ENCODE measurements around the gene PRKCI.

The PRKCI gene

DNA sequence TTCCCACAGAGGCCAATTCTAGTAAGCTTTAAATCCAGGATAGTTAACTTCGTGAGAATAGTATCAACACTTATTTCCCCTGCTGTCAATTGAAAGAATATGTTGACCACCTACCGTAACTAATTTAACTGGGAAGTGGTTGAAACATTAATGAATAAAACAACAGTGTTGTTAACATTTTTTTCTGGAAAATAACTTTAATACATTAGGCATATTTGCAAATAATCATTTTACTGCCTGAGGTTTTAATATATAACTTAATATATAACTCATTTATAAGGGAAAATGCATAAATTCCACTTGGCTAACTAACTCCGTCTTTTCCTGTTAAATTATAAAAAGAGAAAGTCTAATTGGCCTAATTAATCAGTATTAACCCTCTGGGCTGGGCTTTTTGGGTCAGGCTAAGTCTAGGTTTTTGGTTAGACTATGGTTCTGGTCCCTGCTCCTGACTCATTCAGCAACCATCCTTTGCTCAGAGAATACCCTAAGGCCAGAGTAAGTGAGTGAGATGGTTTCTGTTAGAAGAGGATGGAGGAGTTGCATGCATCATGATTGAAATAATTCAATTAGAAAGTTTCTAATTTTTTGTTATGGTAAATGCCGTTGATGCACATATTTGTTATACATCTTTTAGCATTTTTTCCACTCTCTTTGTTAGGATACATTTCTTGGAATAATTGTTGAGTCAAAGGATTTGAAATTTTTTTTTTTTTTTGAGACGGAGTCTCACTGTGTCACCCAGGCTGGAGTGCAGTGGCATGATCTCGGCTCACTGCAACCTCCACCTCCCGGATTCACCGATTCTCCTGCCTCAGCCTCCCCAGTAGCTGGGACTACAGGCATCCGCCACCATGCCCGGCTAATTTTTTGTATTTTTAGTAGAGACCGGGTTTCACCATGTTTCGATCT, 124.5 kb downstream of the PRKCI start:
- no peak for DNase-seq

- no peak for DNase-seq
These were observed 128.5 kb downstream of the PRKCI start for GRCh38 chr3:170350515-170351413.

GRCh38 chr3:170352936-170353335, 130.7 kb downstream of the PRKCI start:
- DNase-seq, result no peak

GRCh38 chr3:170353485-170353884, 131.3 kb downstream of the PRKCI start:
- DNase-seq, result no peak

DNA sequence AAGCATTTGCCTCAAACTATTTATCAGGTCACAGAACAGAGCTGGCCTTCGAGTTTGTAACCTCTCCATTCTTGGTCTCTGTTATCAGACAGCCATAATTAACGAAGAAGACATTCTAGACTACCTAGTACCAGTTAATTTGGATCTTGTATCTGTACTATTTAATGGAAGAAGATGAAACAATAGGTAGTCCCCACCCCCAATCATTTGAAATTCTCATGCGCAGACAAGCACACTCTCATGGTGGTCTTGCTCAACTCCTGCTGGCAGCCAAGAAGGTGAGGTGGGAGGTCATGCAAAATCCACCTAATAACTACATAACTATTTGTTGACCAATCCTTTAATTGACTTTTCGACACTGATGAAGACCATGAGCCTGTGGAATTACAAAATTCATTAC, 132.5 kb downstream of the PRKCI start:
- no peak for DNase-seq
